Osteocyte (in vitro differentiated cells): Measurements from ENCODE around the gene RMDN2. TPM values are rescaled to one million over a fixed set of nuclear protein-coding genes. Genes with fewer than 3 reads are reported as not detected.

Experiments used
- DNase-seq: peaks from one replicate; pipeline ENCODE4 v3.0.0; 2021; ENCODE audit warnings: mixed read lengths; ENCODE audit not compliant: unreplicated experiment; ENCODE audit errors: extremely low spot score
- H3K27ac Mint-ChIP-seq: one replicate; pipeline ENCODE4 v1.8.0; 2021; ENCODE audit warnings: mild to moderate bottlenecking, mixed read lengths; ENCODE audit not compliant: unreplicated experiment
- H3K27me3 Mint-ChIP-seq: one replicate; pipeline ENCODE4 v1.8.0; 2021; ENCODE audit warnings: mixed read lengths; ENCODE audit not compliant: unreplicated experiment
- H3K36me3 Mint-ChIP-seq: one replicate; pipeline ENCODE4 v1.8.0; 2021; ENCODE audit warnings: mixed read lengths; ENCODE audit not compliant: unreplicated experiment
- H3K4me1 Mint-ChIP-seq: one replicate; pipeline ENCODE4 v1.8.0; 2021; ENCODE audit warnings: mixed read lengths; ENCODE audit not compliant: unreplicated experiment
- H3K4me3 Mint-ChIP-seq: one replicate; pipeline ENCODE4 v1.8.0; 2021; ENCODE audit warnings: mild to moderate bottlenecking, moderate library complexity, mixed read lengths; ENCODE audit not compliant: unreplicated experiment
- H3K9me3 Mint-ChIP-seq: one replicate; pipeline ENCODE4 v1.8.0; 2021; ENCODE audit warnings: mixed read lengths; ENCODE audit not compliant: unreplicated experiment
- CTCF ChIP-seq: fragments of 200-600 bp; sonication (generic); IDR thresholded peaks from 2 replicates; pipeline ENCODE4 v1.5.0; 2021; ENCODE audit warnings: antibody characterized with exemption, mild to moderate bottlenecking, moderate library complexity
- total RNA-seq: library from RNA; stranded (reverse); gene quantifications from 2 replicates; pipeline ENCODE4 v1.2.1, GENCODE V29; 2021

Gene RMDN2
- total RNA-seq, 1 donor from 2014 or later = 8.4 TPM

GRCh38 chr2:38065502-38066135 lies 140.5 kb downstream of the RMDN2 start:
- Mint-ChIP-seq H3K27ac (no peak overlapping the region), H3K27me3 (no peaks in the 10 kb centered on the region), H3K4me1 (peaks cover 57% of the 10 kb centered on the region), H3K4me3 (no peak overlapping the region), H3K36me3 (peaks cover 53% of the 10 kb centered on the region), H3K9me3 (no peaks in the 10 kb centered on the region)
- TF ChIP-seq CTCF = no peak
- no peak for DNase-seq

- Mint-ChIP-seq H3K9me3 (no peaks in the 10 kb centered on the region), H3K27ac (no peak overlapping the region), H3K4me1 (peaks cover 65% of the 10 kb centered on the region), H3K27me3 (no peaks in the 10 kb centered on the region), H3K36me3 (peaks cover 59% of the 10 kb centered on the region), H3K4me3 (peak overlapping the region; percentile 34)
- no peak for DNase-seq
- TF ChIP-seq CTCF = no peak
Measured at GRCh38 chr2:38066421-38067115, 141.5 kb downstream of the RMDN2 start.

Other genes starting within 250 kb of the RMDN2 start
- gene CYP1B1, start 150.9 kb downstream of the RMDN2 start, total RNA-seq = 137 and 145 TPM in 2 replicates